IPS-15b (cell line): ENCODE data around the gene CDRT15.
"Not testable (repeated sequence)": the region's sequence is repeated elsewhere in the genome, so short reads cannot be mapped to it uniquely, and the experiment has no call there.

ENCODE experiments used
- H3K27me3 ChIP-seq: one replicate; pipeline ENCODE4 v1.6.1; 2013; ENCODE audit warnings: low read length; ENCODE audit not compliant: control insufficient read depth, insufficient read depth
- H3K36me3 ChIP-seq: one replicate; pipeline ENCODE4 v1.6.1; 2013; ENCODE audit warnings: low read length; ENCODE audit not compliant: control insufficient read depth, insufficient read depth
- H3K4me1 ChIP-seq: one replicate; pipeline ENCODE4 v1.6.1; 2013; ENCODE audit warnings: mild to moderate bottlenecking, low read length; ENCODE audit not compliant: control insufficient read depth, insufficient read depth
- H3K4me3 ChIP-seq: one replicate; pipeline ENCODE4 v1.5.1; 2013; ENCODE audit warnings: low read depth, low read length
- H3K9ac ChIP-seq: one replicate; pipeline ENCODE4 v1.6.1; 2013; ENCODE audit warnings: low read depth, mild to moderate bottlenecking, low read length
- H3K9me3 ChIP-seq: one replicate; pipeline ENCODE4 v1.6.1; 2013; ENCODE audit warnings: mild to moderate bottlenecking, low read length; ENCODE audit not compliant: control insufficient read depth, insufficient read depth

The CDRT15 gene

GRCh38 chr17:14198575-14198974 is 38.1 kb downstream of the CDRT15 start:
- Histone ChIP-seq H3K4me1 (no peaks in the 10 kb centered on the region), H3K27me3 (no peaks in the 10 kb centered on the region), H3K4me3 (no peak overlapping the region), H3K36me3 (no peaks in the 10 kb centered on the region), H3K9me3 (no peaks in the 10 kb centered on the region), H3K9ac (no peak overlapping the region)

DNA sequence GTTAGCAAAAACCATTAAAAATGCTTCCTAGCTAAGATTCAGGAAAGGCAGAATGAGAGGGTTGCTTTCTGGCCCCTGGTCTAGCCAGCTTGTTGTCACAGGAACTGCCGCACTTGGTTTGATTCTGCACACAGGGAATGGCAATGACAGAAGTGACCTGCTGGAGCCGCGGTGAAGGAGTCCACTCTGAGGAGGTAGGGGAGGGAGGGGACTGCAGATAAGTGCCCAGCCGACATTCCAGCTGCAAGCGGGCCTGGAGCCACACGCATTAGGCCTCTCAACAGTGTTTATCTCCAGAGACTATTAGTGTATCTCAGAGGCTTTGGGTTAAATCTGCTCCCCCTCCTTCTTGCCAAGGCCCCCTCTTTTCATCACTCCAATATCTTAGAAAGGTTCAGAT is 38.6 kb downstream of the CDRT15 start:
- no peak overlapping the region for H3K4me3 ChIP-seq
- H3K9ac ChIP-seq, result no peak overlapping the region
- no peaks in the 10 kb centered on the region for H3K4me1 ChIP-seq
- no peaks in the 10 kb centered on the region for H3K27me3 ChIP-seq
- H3K9me3 ChIP-seq, result no peaks in the 10 kb centered on the region
- no peaks in the 10 kb centered on the region for H3K36me3 ChIP-seq

DNA sequence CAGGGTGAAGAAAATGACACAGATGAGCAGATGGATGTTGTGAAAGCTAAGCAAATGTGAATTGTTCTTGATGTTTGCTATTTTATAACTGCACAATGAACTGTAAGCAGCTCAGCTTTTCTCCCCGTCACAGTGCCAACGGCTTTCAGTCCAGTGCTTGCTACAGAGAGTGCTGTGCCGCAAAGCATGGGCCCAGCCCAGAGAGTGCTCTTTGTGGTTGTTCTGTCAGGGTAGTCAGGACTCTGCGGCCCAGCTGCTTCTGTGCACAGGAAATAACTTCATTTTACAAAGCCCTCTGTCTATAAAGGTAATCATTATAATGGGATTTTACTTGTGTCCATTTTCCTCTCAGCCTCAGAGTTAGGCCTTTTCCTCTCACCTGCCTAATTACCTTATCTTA is 39.1 kb downstream of the CDRT15 start:
- Histone ChIP-seq H3K4me1 (no peaks in the 10 kb centered on the region), H3K27me3 (no peaks in the 10 kb centered on the region), H3K9ac (no peak overlapping the region), H3K9me3 (no peaks in the 10 kb centered on the region), H3K4me3 (no peak overlapping the region), H3K36me3 (no peaks in the 10 kb centered on the region)

DNA sequence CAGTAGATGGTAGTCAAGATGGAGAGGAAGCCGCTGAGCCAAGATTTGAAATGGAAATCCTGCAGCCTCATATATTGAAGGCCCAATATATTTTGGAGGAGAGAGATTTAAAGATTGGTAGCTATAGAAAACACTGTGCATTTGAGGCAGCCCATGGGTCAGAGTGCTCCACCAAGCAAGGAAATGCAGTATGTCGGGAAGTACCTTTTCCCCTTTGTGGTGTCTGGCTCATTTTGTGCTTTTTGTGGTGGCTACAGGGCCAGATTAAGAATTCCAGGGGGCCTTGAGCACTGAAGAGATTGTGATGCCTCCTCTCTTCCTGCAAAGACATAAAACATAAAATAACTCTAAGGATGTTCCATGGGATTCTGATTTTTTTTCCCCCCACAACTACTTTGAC is 39.6 kb downstream of the CDRT15 start:
- no peaks in the 10 kb centered on the region for H3K27me3 ChIP-seq
- H3K36me3 ChIP-seq, result no peaks in the 10 kb centered on the region
- no peaks in the 10 kb centered on the region for H3K9me3 ChIP-seq
- no peak overlapping the region for H3K4me3 ChIP-seq
- no peaks in the 10 kb centered on the region for H3K4me1 ChIP-seq
- H3K9ac ChIP-seq, result no peak overlapping the region

GRCh38 chr17:14196377-14196997 is 40.2 kb downstream of the CDRT15 start:
- H3K4me3 ChIP-seq, result no peak overlapping the region
- H3K9me3 ChIP-seq, result no peaks in the 10 kb centered on the region
- H3K4me1 ChIP-seq, result no peaks in the 10 kb centered on the region
- no peaks in the 10 kb centered on the region for H3K27me3 ChIP-seq
- no peaks in the 10 kb centered on the region for H3K36me3 ChIP-seq
- H3K9ac ChIP-seq, result no peak overlapping the region

- H3K4me3 ChIP-seq, H3K9me3 ChIP-seq, H3K9ac ChIP-seq, H3K36me3 ChIP-seq, H3K27me3 ChIP-seq, H3K4me1 ChIP-seq: not testable (repeated sequence)
Measured at GRCh38 chr17:14192636-14193344, 43.9 kb downstream of the CDRT15 start.

DNA sequence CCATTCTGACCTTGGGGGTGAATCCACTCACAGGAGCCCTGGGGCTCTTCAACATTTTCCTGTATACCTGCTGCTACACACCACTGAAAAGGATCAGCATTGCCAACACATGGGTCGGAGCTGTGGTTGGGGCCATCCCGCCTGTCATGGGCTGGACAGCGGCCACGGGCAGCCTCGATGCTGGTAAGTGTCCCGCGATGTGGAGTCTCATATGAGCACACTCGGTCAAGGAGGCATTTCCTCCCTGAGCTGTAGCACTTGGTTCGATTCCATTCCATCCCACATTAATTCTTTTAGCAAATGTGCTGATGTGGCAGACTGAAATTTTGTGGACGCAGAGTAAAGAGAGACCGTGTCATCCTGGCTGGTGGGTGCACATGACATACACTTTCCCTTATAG is 44.6 kb downstream of the CDRT15 start:
- H3K27me3 ChIP-seq, H3K9me3 ChIP-seq, H3K4me3 ChIP-seq, H3K4me1 ChIP-seq, H3K9ac ChIP-seq, H3K36me3 ChIP-seq: not testable (repeated sequence)

DNA sequence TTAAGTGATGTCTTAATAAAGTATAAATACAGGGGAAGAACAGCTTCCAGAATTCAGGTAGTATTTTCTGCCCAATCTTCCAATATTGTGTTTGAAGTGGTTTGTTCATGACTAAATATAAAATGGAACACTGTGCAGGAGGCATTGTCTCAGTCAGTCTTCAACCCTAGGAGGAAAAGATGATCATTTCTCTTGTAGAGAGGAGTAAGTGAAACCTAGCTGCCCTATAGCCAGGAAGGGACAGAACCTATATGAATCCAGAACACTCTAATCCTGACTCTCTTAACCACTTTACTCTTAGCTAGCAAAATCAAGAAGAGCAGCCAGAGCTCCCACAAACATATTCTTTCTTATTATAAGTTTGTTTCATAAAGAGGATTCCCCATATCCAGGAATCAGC is 45.2 kb downstream of the CDRT15 start:
- H3K9ac ChIP-seq, H3K36me3 ChIP-seq, H3K4me1 ChIP-seq, H3K4me3 ChIP-seq, H3K27me3 ChIP-seq, H3K9me3 ChIP-seq: not testable (repeated sequence)

DNA sequence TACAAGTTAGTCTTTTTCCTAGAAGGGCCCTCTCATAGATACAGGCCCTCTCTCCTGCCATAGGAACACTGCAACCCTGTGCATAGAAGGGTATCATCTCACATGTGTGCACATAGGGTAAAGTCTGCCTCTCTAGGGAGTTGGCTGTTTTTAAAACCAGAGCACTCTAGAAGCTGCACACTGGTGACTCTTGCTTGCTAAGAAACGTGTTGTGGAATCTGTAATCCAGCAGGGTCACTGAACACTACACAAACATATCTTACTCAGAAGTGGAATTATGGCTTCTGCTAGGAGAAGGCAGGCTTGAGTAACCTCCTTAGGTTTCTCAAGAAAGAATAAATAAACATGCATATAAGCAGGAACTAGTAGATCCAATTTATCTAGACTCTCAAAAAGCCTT is 45.9 kb downstream of the CDRT15 start:
- H3K4me1 ChIP-seq, H3K9me3 ChIP-seq, H3K4me3 ChIP-seq, H3K27me3 ChIP-seq, H3K36me3 ChIP-seq, H3K9ac ChIP-seq: not testable (repeated sequence)

GRCh38 chr17:14186443-14186842 is 50.2 kb downstream of the CDRT15 start:
- H3K4me3 ChIP-seq, H3K36me3 ChIP-seq, H3K9ac ChIP-seq, H3K9me3 ChIP-seq, H3K27me3 ChIP-seq, H3K4me1 ChIP-seq: not testable (repeated sequence)
